HS-27A (cell line): ENCODE data around the gene CEP131.

Source experiments
- DNase-seq: peaks from one replicate; pipeline ENCODE4 v3.0.0-alpha.2; 2012; ENCODE audit warnings: low read depth, missing footprints

The CEP131 gene

DNA sequence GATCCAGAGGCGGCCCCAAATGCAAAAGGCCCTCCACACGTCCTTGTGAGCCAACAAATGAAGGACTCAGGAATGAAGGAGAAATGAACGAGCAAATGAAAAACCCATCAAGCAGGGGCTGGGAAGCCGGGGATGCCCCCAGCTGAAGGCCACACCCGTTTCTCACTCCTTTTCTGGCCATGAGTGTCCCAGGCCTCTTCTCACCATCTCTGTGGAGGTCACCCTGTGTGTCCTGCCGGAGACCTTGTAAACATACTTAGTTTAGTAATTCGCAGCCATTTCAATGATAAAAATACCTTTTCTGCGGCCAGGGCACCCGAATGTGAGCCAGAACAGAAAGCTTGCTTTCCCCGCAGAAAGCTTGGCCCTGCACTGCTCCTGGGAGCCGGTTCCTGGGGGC is 35.6 kb downstream of the CEP131 start:
- DNase-seq = no peak

DNA sequence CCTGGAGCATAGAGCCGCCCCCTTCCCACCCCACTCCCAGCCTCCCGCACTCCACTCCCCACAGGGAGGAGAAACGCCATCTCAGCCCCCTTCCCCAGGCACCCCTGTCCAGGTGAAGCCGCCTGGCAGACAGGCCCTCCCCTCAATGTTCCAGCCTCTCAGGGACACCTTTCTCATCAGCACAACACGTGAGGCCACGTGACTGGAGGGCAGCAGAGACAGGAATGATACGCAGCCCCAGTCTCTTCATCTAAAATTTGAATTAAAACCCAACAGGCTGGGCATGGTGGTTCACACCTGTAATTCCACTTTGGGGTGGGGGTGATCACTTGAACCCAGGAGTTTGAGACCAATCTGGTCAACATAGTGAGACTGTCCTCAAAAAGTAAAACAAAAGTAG is 36.6 kb downstream of the CEP131 start:
- no peak for DNase-seq

DNA sequence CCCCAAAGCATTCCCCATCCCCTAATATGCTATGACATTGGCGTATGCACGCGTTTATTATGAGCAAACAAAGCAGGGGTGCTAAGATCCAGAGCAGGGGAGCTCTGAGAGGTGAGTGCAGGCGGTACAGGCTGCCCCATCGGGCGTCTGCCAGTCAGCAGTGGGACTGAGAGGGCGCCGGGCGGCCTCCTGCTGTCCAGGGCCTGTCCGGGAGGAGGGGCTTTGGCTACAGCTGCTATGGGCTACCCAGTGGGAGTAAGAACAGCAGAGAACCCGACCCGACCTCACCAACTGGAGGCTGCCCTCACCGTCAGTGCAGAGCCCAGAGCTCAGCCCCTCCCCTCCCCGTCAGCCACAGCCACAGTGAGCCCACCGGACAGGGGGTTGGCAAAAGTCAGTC is 38.2 kb downstream of the CEP131 start:
- no peak for DNase-seq

DNA sequence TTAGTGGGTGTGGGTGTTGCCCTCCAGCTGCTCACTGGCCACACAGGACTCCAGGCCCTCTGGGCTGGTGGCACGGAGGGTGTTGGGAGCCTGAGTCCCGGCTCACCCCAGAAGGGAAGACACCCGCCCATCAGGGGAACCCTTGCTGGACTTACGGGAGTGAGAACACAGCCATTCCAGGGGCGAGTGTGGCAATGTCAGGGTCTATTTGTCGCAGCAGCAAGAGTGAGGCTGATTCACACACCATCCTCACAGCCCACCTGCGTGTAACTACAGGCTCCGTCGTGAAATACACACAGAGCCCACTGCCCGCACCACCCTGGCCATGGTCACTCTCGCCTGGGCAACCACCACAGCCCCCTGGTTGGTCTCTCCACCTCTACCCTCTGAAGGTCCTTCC is 39.0 kb downstream of the CEP131 start:
- no peak for DNase-seq

DNA sequence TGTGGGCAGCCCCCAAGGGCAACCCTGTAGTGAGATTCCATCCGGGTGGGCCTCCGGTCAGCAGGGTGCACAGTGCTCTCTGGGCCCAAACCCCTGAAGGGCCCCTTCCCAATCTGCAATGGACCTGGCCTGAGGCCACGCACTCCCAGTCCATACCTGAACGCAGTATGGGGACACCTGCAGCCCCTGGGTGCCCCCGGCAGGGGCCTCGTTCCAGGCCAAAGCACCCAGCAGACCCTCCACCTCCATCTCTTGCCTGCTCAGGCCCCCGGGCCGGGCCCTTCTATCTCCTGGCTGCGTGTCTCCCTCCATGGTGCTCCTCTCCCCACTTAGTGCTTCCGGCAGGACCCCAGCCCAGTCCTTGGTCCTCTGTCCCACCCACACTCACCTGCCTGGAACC is 39.4 kb downstream of the CEP131 start:
- DNase-seq = no peak

DNA sequence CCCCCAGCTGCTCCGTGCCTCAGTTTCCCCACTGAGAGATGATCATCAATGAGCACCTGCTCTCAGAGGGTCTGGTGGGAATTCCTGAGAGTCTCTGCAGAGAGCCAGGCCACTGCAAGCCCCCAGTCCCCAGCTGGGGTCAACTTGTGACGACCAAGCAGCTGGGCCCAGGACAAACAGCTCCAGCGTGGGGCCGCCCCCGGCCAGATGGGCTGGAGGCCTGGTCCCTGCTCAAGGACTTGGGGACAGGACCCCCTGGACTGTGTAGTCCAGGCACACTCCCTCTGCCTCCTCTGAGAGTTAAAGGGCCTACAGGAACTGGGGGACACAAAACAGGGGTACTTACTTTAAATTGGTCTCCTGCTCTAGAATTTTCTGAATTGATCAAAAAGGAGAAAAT is 40.2 kb downstream of the CEP131 start:
- DNase-seq = no peak

DNA sequence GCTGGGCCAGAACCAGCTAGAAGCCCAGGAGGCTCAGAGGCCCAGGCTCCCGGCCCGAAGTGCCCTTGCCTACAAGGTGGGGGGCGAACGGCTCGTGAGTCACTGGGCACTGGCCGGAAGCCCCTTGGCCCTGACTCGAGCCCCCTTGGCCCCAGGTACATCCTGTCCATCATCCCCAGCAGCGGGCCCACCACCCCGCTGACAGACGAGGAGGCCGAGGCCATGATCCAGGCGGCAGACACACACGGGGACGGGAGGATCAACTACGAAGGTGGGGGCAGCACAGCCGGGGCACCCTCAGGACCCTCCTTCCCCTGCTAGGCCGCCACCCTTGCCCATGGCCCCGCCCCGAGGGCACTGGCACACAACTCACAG is 41.0 kb downstream of the CEP131 start:
- no peak for DNase-seq

DNA sequence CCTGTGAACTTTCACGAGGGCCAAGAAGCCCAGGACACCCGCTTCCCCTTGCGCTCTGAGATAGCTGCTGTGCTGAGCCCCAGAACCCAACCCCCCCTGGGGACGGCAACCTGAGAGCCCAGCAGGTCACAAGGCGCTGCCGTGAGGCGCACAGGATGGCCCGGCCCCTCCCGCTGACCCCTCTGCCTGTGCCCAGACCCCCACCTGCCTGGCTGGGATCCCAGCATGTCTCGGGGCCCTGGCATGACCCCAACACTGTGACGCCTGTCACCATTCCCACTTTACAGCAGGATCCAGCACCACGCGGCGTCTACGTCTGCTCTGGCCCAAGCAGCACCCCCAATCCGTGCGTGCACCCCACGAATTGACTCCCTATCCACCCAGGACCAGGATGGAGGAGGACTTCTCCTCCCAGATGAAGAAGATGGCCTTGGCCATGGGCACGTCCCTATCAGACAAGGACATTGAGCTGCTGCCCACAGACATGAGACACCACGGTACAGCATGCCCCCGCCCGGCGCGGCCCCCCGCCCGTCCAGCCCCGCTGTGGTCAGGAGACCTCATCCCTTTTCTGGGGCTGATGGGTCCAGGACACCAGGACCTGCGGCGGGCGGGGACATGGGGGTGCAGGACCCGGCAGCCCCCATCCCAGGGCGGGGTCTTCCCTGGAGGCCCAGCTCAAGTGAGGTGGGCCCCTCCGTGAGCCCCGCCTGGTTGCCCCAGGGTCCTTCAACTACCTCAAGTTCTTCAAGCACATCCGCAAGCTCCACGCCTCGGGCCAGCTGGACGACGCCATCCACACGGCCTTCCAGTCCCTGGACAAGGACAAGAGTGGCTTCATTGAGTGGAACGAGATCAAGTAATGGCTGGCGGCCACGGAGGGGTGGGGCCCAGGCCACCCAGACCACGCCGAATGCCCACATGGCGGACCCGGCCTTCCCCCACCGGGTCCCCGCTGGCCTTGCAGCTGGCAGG is 41.6 kb downstream of the CEP131 start:
- no peak for DNase-seq

DNA sequence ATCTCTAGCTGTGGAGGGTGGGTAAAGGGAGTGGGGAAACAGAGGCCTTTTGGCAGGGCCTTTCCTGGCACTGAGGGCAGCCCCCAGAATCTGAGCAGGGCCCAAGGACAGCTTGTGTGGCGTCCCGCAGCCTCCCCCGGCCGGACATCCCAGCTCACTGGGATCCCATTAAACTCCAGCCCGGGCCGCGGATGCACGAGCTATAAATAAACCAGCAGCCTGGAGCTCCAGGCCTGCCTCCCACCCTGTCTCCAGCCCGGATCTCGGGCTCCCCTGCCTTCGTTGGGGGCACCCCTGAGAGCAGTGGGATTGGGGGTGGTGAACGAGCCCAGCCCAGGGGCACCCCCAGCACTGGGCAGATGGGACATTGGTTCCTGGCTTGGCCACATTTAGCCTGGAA is 42.9 kb downstream of the CEP131 start:
- DNase-seq = no peak

DNA sequence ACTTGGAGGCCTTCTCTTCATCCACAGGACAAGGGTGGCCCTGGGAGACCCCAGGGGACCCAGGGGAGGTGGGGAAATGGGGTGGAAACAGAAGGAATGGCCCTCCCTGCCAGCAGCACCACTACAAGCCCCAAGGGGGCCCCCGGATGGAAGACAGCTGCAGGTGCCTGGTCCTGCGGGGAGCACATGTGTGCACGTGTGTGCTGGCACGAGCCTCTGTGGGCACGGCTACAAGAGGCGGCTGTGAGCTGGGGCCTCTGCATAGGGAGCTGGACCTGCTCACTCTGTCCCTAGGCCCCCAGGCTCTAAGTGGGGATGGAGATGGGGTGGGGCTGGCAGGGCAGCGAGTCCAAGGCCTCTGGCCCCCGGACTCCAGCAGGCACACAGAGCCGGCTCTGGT is 43.5 kb downstream of the CEP131 start:
- no peak for DNase-seq

DNA sequence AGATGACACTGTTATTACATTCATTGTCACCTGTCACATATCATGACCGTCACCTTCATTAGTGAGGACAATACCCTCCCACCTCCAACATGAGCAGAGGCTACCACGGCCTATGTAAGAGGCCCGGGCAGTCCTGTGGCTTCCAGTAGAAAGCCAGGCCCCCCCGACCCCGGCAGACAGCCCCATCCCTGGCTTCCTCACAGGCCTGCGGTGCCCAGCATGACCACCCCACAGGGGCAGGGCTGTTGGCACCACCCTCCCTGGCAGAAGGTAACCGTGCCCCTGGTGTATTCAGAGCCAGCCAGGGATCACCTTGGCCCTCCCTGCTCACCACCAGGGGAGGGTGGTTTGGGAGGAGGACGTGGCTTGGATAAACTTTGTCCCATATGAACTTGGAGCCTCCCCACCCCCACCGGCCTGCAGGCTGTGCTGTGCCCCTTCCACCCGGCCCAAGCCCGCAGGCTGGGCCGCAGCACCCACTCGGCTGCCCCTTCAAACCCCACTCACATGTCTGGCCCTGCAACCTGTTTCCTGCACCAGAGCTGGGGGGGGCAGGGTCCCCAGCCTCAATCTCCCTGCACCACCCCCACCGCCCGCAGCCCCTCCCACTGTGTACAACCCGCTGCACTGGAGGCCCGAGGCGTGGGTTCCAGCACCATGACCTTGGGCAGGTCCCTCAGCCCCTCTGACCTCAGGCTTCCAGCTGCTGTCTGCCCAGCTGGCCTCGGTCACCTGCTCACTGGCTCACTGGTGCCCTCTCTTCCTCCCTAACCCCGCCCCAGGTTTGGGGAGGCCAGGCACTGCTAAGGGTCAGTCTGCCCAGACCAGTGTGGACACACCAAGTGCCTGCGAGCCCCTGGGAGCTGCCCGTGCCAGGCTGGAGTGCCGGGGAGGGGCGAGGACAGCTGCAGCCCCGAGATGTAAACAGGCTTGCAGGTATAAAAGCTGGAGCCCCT is 44.4 kb downstream of the CEP131 start:
- DNase-seq = no peak

DNA sequence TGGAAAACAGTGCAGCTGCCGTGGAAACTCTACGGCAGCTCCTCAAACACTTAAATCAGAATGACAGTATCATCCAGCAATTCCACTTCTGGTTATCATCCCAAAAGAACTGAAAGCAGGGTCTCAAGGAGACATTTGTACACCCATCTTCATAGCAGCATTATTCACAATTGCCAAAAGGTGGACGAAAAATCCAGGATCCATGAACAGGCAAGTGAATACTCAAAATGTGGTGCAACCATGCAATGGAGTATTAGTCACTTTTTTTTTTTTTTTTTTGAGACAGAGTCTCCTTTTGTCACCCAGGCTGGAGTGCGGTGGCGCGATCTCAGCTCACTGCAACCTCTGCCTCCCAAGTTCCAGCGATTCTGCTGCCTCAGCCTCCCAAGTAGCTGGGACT is 46.1 kb downstream of the CEP131 start:
- no peak for DNase-seq

DNA sequence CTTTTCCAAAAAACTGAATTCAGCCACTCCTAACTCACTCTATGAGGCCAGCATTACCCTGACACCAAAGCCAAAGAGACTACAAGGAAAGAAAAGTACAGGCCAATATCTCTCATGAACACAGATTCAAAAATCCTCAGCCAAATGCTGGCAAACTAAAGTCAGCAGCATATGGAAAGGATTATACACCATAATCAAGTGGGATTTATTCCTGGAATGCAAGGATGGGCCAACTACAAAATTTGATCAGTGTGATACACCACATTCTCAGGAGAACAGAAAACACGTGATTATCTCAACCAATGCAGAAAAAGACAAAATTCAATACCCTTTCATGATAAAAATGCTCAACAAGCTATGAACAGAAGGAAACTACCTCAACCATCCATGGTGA is 49.0 kb downstream of the CEP131 start:
- DNase-seq = no peak

DNA sequence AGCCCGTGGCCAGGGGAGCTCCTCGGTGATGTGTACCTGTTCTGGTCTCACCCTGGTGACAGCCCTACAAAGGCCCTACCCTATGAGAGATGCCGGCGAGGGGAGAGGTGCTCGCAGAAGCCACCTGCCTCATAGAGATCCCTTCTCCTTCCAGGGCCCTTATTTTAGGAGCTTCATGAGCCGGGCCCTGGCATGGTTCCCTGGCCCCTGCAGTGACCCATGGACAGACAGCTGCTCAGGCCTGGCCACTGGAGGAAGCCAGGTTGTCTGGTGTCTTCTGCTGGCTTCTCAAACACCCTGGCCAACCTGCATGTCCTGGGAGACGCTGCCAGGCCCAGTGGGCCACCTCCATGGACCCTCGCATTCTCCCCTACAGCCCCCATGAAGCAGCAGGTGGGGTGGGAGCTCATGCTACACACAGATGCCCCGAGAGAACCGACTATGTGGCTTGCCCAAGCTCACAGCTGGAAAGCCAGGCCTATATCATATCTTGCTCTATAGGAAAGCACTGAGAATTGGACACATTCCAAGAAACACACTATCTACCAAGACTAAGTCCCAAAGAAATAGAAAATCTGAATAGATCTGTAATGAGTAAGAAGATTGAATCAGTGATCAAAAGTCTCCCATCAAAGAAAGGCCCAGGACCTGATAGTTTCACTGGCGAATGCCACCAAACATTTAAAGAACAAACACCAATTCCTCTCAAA is 49.6 kb downstream of the CEP131 start:
- no peak for DNase-seq

DNA sequence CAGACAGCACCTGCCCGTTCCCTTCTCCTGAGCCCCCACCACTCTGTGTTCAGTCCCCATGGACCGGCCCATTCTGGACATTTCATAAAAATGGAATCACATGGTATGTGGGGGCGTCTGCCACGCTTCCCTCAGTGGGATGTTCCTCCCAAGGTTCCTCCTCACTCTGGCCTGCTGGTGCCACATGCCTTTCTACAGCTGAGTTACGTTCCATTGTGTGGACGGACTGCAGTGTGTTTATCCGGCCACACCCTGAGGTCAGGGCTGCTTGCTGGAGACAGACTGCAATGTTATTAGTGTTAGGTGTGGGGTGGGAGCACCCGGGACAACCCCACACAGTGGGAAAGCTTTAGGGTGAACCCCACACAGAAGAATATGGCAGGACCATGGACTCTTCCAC is 50.8 kb downstream of the CEP131 start:
- DNase-seq = no peak

DNA sequence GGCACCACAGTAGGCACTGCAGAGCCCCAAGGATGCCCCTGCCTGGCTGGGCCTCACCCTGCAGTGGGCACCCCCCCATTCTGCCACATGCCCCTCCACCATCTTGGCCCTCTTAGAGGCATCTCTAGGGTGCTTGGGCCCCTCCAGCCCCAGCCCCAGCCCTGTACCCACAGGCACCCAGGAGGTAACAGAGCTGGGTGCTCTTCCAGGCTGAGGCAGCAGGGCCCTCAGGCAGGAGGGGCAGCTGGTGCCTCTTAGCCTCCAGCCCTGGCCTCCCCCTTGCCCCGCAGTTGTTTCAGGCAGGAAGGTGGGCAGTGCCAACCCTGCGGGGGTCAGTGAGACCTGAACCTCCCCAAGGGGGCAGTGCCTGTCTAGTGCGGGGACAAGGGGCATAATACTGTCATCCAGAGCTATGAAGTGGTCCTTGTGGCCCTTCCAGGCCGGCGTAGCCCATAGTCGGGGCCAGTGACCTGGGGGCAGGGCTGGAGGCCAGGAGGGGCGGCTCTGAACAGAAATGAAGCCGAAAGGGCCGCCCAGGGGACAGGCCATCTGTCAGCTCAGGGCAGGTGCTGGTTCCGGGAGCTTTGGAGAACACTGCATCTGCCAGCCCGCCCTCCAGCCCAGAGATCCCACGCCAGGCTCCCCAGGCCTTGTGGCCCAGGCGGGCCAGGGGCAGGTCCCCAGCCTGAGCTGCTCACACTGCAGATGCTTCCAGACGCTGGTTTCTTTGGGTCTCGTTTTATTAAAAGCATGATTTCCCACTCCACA is 51.9 kb downstream of the CEP131 start:
- no peak for DNase-seq

DNA sequence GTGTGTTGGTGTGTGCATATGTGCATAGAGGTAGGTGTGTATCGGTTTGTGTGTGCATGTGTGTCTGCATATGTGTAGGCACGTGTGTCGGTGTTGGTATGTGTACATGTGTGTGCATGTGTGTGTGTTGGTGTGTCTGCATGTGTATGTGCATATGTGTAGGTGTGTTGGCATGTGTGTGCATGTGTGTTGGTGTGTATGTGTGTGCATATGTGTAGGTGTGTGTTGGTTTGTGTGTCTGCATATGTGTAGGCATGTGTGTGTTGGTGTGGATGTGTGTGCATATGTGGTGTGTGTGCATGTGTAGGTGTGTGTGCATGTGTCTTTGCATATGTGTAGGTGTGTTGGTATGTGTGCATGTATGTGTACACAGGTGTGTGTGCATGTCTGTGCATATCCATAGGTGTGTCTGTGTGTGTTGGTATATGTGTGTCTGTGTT is 52.9 kb downstream of the CEP131 start:
- no peak for DNase-seq

DNA sequence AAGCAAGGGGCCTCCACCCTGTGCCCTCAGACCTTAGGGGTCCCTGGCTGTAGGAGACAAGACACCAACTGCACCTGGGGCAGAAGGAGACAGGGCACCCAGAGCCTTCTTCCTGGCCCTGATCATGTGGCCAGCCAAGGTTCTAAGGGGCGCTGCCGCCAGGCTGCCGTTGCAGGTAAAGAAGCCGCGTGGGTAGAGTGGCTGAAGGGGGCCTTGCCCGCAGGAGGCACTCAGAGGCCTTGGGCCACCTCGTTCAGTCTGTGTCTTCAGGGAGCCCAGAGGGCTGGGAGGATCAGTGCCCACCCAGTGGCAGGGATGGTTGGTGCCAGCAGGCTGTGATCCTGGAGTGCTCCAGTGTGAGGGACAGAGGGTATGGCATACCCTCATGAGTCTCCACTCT is 55.1 kb downstream of the CEP131 start:
- no peak for DNase-seq

DNA sequence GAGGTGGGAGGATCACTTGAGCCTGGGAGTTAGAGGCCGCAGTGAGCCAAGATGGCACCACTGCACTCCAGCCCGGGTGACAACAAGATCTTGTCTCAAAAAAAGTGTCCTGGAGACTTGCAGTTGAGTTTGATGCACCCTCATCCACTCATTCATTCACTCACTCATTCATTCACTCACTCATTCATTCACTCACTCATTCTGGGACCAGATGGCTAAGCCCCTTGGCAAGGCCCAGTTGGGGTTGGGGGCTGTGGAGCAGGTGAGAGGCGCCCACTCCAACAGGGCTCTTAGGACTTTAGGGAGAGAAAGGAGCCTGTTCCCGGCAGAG is 55.6 kb downstream of the CEP131 start:
- DNase-seq = no peak

DNA sequence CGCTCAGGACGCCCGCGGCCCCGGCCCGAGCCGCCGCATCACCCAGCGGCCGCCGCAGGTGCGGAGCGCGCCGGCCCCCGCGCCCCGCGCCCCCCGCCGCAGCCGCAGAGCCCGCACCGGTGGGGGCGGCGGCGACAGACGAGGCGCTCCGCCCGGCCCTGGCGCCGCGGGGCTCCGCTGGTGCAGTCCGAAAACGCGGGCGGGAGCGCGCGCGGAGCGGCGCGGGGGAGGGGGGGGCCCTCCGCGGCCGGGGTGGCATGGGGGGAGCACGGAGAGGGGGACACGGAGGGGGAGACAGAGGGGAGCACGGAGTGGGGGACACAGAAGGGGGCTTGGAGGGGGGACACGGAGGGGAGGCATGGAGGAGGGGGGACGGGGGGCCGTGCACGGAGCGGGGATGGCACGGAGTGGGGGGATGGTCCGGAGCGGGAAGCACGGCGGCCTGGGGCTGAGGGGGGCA is 56.7 kb downstream of the CEP131 start, which contains the start of gene AATK:
Gene AATK, minus strand, starts transcription at position 189 of the 460 bp plus-strand sequence. CDS start 229 bp downstream, outside the sequence.
- no peak for DNase-seq
